Adipocyte (in vitro differentiated cells): ENCODE results near the gene AIMP1.

Source experiments
- DNase-seq: peaks from one replicate; pipeline ENCODE4 v3.0.0-alpha.2; 2015; ENCODE audit warnings: low read depth
- H3K27me3 ChIP-seq: replicated peaks from 2 replicates; pipeline ENCODE4 v1.7.0; 2013; ENCODE audit warnings: mild to moderate bottlenecking, low read length, moderate library complexity; ENCODE audit not compliant: control insufficient read depth, insufficient read depth
- H3K36me3 ChIP-seq: 2 replicates; pipeline ENCODE4 v1.7.0; 2013; ENCODE audit warnings: low read length, mild to moderate bottlenecking, moderate library complexity; ENCODE audit not compliant: control insufficient read depth, insufficient read depth, severe bottlenecking
- H3K4me1 ChIP-seq: 2 replicates; pipeline ENCODE4 v1.7.0; 2013; ENCODE audit warnings: mild to moderate bottlenecking, low read length, moderate library complexity; ENCODE audit not compliant: control insufficient read depth, insufficient read depth
- H3K4me3 ChIP-seq: 2 replicates; pipeline ENCODE4 v1.7.0; 2013; ENCODE audit warnings: mild to moderate bottlenecking, low read length, moderate library complexity
- H3K9ac ChIP-seq: 2 replicates; pipeline ENCODE4 v1.7.0; 2013; ENCODE audit warnings: mild to moderate bottlenecking, low read length, moderate library complexity
- H3K9me3 ChIP-seq: 2 replicates; pipeline ENCODE4 v1.7.0; 2013; ENCODE audit warnings: mild to moderate bottlenecking, low read length, moderate library complexity; ENCODE audit not compliant: control insufficient read depth

AIMP1 gene

DNA sequence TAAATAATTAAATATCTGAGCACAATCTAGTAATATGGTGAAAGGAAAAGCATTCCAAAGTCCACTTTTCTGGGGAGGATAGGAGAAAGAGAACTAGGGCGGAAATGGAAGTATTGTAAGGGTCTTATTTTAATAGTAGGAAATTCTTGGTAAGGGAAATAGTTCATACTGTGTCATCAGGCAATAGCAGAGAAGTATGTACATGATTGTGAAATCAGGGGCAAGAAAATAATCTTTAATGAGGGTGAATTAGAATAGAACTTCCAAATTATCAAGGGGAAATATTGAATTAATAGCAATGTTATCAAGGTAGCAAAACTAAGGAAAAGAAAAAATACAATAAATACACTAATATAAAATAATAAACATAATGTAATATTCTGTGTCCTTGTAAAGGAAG lies 37.4 kb downstream of the AIMP1 start:
- no peaks in the 10 kb centered on the region for H3K9me3 ChIP-seq
- no peaks in the 10 kb centered on the region for H3K27me3 ChIP-seq

DNA sequence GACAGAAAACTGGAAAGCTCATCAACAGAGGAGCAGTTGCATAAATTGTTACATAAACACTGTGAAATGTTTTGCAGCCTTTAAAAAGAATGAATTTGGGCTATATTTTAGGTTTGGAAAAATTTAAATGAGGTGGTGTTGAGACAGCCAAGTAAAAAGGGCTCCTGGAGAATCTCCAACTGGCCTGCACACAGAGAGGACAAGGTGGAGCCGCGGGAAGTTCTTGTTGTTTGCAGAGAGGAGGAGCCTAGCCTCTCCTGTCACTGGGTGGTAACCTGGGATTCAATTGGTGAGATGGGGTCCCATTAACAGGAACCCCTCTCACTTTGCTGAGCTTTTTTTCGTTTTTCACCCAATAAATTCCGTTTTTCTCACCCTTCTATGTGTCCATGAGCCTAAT lies 38.8 kb downstream of the AIMP1 start:
- Histone ChIP-seq H3K9me3 (no peaks in the 10 kb centered on the region), H3K4me1 (peaks cover 8% of the 10 kb centered on the region), H3K4me3 (peak overlapping the region; percentile 63)

More for the DNA sequence above, 37.4 kb downstream of the AIMP1 start:
- peaks cover 8% of the 10 kb centered on the region for H3K4me1 ChIP-seq
- no peak overlapping the region for H3K4me3 ChIP-seq
- no peak for DNase-seq
- no peak overlapping the region for H3K9ac ChIP-seq
- peaks cover 21% of the 10 kb centered on the region for H3K36me3 ChIP-seq

GRCh38 chr4:106358899-106359298 lies 42.5 kb downstream of the AIMP1 start:
- Histone ChIP-seq H3K4me1 (no peaks in the 10 kb centered on the region), H3K9ac (no peak overlapping the region), H3K9me3 (no peaks in the 10 kb centered on the region), H3K36me3 (no peaks in the 10 kb centered on the region), H3K27me3 (no peaks in the 10 kb centered on the region), H3K4me3 (no peak overlapping the region)
- peak; percentile 10 for DNase-seq

More for the DNA sequence above, 38.8 kb downstream of the AIMP1 start:
- Histone ChIP-seq H3K9ac (no peak overlapping the region), H3K27me3 (no peaks in the 10 kb centered on the region), H3K36me3 (peaks cover 9% of the 10 kb centered on the region)
- DNase-seq = no peak

GRCh38 chr4:106362086-106362825 lies 45.9 kb downstream of the AIMP1 start:
- H3K27me3 ChIP-seq = no peaks in the 10 kb centered on the region
- no peak overlapping the region for H3K9ac ChIP-seq
- peaks cover 17% of the 10 kb centered on the region for H3K4me1 ChIP-seq
- no peak overlapping the region for H3K4me3 ChIP-seq
- no peaks in the 10 kb centered on the region for H3K36me3 ChIP-seq
- no peak for DNase-seq
- H3K9me3 ChIP-seq = no peaks in the 10 kb centered on the region

GRCh38 chr4:106364282-106364681 lies 47.9 kb downstream of the AIMP1 start:
- no peak overlapping the region for H3K4me3 ChIP-seq
- H3K9me3 ChIP-seq = no peaks in the 10 kb centered on the region
- DNase-seq = no peak
- H3K4me1 ChIP-seq = peaks cover 17% of the 10 kb centered on the region
- H3K27me3 ChIP-seq = no peaks in the 10 kb centered on the region
- H3K9ac ChIP-seq = no peak overlapping the region
- no peaks in the 10 kb centered on the region for H3K36me3 ChIP-seq

DNA sequence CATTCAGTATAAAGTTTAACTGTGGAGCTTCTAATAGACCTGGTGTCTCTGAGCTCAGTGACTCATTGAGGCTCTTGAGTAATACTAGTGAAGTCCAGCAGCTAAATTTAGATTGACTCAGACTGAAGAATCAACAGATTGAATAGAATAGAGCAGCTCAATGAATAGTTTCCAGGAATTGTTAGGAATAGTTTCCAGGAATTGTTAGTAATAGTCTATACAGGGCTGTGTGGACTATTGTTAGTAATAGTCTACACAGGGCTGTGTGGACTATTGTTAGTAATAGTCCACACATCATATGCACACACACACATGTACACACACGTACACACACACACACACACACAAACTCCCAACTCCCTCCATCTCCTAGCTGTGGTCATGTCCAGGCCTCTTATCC lies 49.3 kb downstream of the AIMP1 start:
- Histone ChIP-seq H3K36me3 (no peaks in the 10 kb centered on the region), H3K27me3 (no peaks in the 10 kb centered on the region), H3K9me3 (no peaks in the 10 kb centered on the region), H3K9ac (peak overlapping the region; percentile 1), H3K4me3 (peak overlapping the region; percentile 6), H3K4me1 (peaks cover 24% of the 10 kb centered on the region)
- DNase-seq = peak; percentile 90

GRCh38 chr4:106366026-106366425 lies 49.7 kb downstream of the AIMP1 start:
- Histone ChIP-seq H3K4me1 (peaks cover 24% of the 10 kb centered on the region), H3K36me3 (no peaks in the 10 kb centered on the region), H3K9ac (no peak overlapping the region), H3K4me3 (peak overlapping the region; percentile 6), H3K9me3 (no peaks in the 10 kb centered on the region), H3K27me3 (no peaks in the 10 kb centered on the region)
- DNase-seq = peak; percentile 14

GRCh38 chr4:106367072-106367471 lies 50.7 kb downstream of the AIMP1 start:
- H3K27me3 ChIP-seq = no peaks in the 10 kb centered on the region
- H3K9me3 ChIP-seq = no peaks in the 10 kb centered on the region
- no peak overlapping the region for H3K4me3 ChIP-seq
- peaks cover 24% of the 10 kb centered on the region for H3K4me1 ChIP-seq
- DNase-seq = no peak
- H3K36me3 ChIP-seq = no peaks in the 10 kb centered on the region
- no peak overlapping the region for H3K9ac ChIP-seq

DNA sequence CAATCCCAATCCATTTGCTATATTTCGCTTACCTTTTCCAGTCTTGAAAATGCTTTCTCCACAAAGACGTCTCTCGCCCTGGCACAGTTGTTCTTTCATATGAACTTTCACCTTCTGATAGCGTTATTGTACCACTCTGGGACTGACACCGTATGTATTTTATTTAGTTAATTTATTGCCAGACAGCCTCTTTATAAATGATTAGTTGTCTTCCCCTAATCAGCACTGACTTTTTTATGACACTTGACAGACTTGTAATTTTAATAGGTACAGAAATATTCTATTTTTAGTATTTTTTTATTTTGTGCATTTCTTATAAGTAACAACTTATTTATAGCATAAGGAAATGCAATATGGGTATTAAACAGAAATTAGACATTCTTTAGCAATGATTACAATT lies 52.3 kb downstream of the AIMP1 start, which contains the start of gene GIMD1:
TSS of gene GIMD1 (minus strand) at position 101 of the 400 bp plus-strand sequence. CDS start 1,343 bp downstream, outside the sequence.
- H3K36me3 ChIP-seq = no peaks in the 10 kb centered on the region
- peaks cover 24% of the 10 kb centered on the region for H3K4me1 ChIP-seq
- H3K4me3 ChIP-seq = peak within 1 kb of the TSS; percentile 68

DNA sequence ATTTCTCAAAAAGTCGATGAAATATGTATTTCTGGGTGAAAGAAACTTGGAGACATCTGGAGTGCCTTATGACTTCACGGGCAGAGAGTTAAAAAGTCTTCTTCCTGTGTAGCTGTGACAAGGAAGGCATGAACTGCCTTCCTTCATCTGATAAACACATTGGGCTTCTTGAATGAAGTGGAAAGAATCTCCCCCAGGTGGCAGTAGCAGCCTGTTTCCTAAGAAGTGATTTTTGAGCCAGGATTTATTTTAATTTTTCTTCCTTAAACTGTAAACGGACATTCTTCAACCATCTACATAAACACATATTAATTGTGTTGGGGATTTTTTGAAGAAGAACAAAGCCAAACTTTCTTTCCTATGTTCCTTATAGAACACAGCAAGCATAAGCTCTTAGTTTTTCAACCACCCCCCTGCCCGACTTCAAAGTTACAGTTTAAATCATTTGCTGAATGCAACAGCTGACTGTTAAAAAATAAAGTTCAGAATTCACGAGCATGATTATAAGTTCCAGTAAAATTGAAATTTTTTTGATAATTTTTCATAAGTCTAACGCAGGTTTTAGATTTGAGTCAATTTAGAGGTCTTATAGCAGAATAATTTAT lies 53.2 kb downstream of the AIMP1 start:
- Histone ChIP-seq H3K27me3 (no peaks in the 10 kb centered on the region), H3K36me3 (no peaks in the 10 kb centered on the region), H3K4me3 (peak overlapping the region; percentile 68), H3K9ac (peak overlapping the region; percentile 67), H3K4me1 (peaks cover 23% of the 10 kb centered on the region), H3K9me3 (no peaks in the 10 kb centered on the region)
- peak; percentile 90 for DNase-seq

More for the DNA sequence above, 52.3 kb downstream of the AIMP1 start, which contains the start of gene GIMD1:
- DNase-seq = no peak
- H3K9me3 ChIP-seq = no peaks in the 10 kb centered on the region
- peak within 1 kb of the TSS; percentile 67 for H3K9ac ChIP-seq
- no peaks in the 10 kb centered on the region for H3K27me3 ChIP-seq

- Histone ChIP-seq H3K27me3 (no peaks in the 10 kb centered on the region), H3K4me3 (no peak overlapping the region), H3K36me3 (no peaks in the 10 kb centered on the region), H3K9ac (peak overlapping the region; percentile 67), H3K9me3 (no peaks in the 10 kb centered on the region), H3K4me1 (peaks cover 17% of the 10 kb centered on the region)
- no peak for DNase-seq
Measured at GRCh38 chr4:106370214-106370613, 53.9 kb downstream of the AIMP1 start.
